Measurements from ENCODE around the gene ZNF473. TPM values are rescaled to one million over a fixed set of nuclear protein-coding genes. Genes with fewer than 3 reads are reported as not detected.

The ZNF473 gene
- total and polyA plus RNA-seq, 2 donors (not counting 1 experiment from before 2014, with no cell fraction given), result 5.5 to 9.8 TPM

DNA sequence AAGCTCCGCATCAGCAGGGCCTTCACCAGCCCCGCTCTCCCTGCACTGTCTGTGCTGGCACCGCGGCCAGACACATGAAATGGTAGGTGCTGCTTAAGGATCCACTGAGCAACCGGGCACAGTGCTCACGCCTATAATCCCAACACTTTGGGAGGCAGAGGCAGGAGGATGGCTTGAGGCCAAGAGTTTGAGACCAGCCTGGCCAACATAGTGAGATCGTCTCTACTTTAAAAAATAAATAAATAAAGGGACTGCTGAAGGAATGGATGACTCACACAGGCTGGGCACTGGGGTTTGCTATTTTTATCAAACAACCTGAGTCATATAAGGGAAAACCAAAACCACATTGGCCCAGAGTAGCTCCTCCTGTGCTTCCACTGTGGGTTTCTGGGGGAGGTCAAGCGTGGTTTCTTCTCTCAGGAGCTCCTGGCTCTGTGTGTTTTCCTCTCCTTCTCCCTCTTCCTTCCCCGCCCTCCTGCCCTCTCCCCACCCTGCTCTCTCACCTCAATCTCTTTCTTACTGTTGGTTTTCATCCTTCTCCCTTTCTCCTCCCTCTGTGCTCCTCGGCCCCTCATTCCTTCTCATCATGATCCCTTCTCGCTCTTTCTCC, 21.9 kb upstream of the ZNF473 start:
- WGBS (ENCODE audit: insufficient coverage), result 75% methylated on average over 9 of the region's 11 CpGs
- Mint-ChIP-seq H3K27me3 (no peaks in the 10 kb centered on the region), H3K4me3 (no peak overlapping the region), H3K9me3 (ENCODE audit: insufficient read depth) (no peaks in the 10 kb centered on the region), H3K27ac (peak overlapping the region; percentile 53), H3K4me1 (peaks cover 2% of the 10 kb centered on the region)
- Histone ChIP-seq H3K79me2 (ENCODE audit: control insufficient read depth, insufficient read depth, low read length) (peaks cover 6% of the 10 kb centered on the region), H3K27ac (ENCODE audit: low read length in 2 of 2) (no peak overlapping the region), H3K27me3 (replicated peaks in 1 of 4; ENCODE audit: control extremely low read depth in 1 of 4, control insufficient read depth in 3 of 4, insufficient read depth in 4 of 4, low read length in 3 of 4) (no peaks in the 10 kb centered on the region), H3K4me2 (replicated peaks; ENCODE audit: low read depth, low read length, poor library complexity, severe bottlenecking) (no peak overlapping the region), H4K20me1 (ENCODE audit: control insufficient read depth, insufficient read depth, low read length, poor library complexity, severe bottlenecking) (peaks cover 24% of the 10 kb centered on the region), H3K9me3 (ENCODE audit: control extremely low read depth in 1 of 3, control insufficient read depth in 2 of 3, insufficient read depth in 1 of 3, low read length in 2 of 3) (no peaks in the 10 kb centered on the region), H3K4me3 (ENCODE audit: control extremely low read depth in 1 of 5, extremely low read depth in 1 of 5, insufficient read depth in 1 of 5, low read depth in 2 of 5, low read length in 4 of 5) (no peak overlapping the region), H3K4me1 (ENCODE audit: control insufficient read depth in 2 of 2, insufficient read depth in 2 of 2, low read length in 2 of 2) (no peaks in the 10 kb centered on the region), H3K36me3 (replicated peaks in 1 of 2; ENCODE audit: control extremely low read depth in 1 of 2, control insufficient read depth in 1 of 2, extremely low read depth in 1 of 2, insufficient read depth in 2 of 2, low read length in 1 of 2) (peaks cover 7 to 92% of the 10 kb centered on the region in 2 experiments), H3K9ac (ENCODE audit: low read length) (no peak overlapping the region), H2AFZ (ENCODE audit: insufficient read depth, low read depth, low read length, poor library complexity, severe bottlenecking) (no peak overlapping the region)
- DNase-seq (no peak), ATAC-seq (ENCODE audit: low read depth) (no peak)
- TF ChIP-seq, protein P1, sequence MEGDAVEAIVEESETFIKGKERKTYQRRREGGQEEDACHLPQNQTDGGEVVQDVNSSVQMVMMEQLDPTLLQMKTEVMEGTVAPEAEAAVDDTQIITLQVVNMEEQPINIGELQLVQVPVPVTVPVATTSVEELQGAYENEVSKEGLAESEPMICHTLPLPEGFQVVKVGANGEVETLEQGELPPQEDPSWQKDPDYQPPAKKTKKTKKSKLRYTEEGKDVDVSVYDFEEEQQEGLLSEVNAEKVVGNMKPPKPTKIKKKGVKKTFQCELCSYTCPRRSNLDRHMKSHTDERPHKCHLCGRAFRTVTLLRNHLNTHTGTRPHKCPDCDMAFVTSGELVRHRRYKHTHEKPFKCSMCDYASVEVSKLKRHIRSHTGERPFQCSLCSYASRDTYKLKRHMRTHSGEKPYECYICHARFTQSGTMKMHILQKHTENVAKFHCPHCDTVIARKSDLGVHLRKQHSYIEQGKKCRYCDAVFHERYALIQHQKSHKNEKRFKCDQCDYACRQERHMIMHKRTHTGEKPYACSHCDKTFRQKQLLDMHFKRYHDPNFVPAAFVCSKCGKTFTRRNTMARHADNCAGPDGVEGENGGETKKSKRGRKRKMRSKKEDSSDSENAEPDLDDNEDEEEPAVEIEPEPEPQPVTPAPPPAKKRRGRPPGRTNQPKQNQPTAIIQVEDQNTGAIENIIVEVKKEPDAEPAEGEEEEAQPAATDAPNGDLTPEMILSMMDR (IDR thresholded peaks at IDR 0.05), result no peak
- no peak for TF ChIP-seq EZH2 (IDR thresholded peaks at IDR 0.05; ENCODE audit: borderline replicate concordance, insufficient read depth, low read depth, low read length, poor library complexity, severe bottlenecking)
- POLR2A ChIA-PET, result no interaction called here
- CTCF ChIA-PET, result interaction anchor here (0.9 to 1.0 kb wide), 2 partner anchors 19 to 66 kb away, joined by 3 read pairs; no protein-coding TSS in a partner anchor
- intact Hi-C loops (cut with micrococcal nuclease), result no loop called here

DNA sequence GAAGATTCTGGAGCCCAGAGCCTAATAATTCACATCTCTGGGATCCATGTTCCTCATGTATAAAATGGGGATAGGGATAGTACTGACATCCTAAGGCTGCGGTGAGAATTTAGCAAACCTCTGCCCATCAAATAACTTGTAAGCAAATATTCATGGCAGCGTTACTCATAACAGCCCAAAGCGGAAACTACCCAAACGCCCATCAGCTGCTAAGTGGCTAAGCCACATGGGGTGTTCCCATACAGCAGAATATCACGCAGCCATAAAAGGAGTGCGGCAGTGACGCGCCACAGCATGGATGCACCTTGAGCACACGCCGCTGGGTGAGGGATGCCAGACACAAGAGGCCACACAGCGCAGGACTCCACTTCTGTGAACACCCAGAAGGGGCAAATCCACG, 20.4 kb upstream of the ZNF473 start:
- 84% methylated on average over 11 of the region's 12 CpGs for WGBS (ENCODE audit: insufficient coverage)
- H3K4me1 ChIP-seq (ENCODE audit: control insufficient read depth in 2 of 2, insufficient read depth in 2 of 2, low read length in 2 of 2), result no peaks in the 10 kb centered on the region
- CTCF ChIA-PET, result no interaction called here
- Mint-ChIP-seq H3K27ac (no peak overlapping the region), H3K4me3 (no peak overlapping the region), H3K27me3 (no peaks in the 10 kb centered on the region), H3K4me1 (peaks cover 2% of the 10 kb centered on the region), H3K9me3 (ENCODE audit: insufficient read depth) (no peaks in the 10 kb centered on the region)
- no peaks in the 10 kb centered on the region for H3K9me3 ChIP-seq (ENCODE audit: control extremely low read depth in 1 of 3, control insufficient read depth in 2 of 3, insufficient read depth in 1 of 3, low read length in 2 of 3)
- H2AFZ ChIP-seq (ENCODE audit: insufficient read depth, low read depth, low read length, poor library complexity, severe bottlenecking), result no peak overlapping the region
- POLR2A ChIA-PET, result no interaction called here
- intact Hi-C loops (cut with micrococcal nuclease), result no loop called here
- peaks cover 24% of the 10 kb centered on the region for H4K20me1 ChIP-seq (ENCODE audit: control insufficient read depth, insufficient read depth, low read length, poor library complexity, severe bottlenecking)
- no peaks in the 10 kb centered on the region for H3K27me3 ChIP-seq (replicated peaks in 1 of 4; ENCODE audit: control extremely low read depth in 1 of 4, control insufficient read depth in 3 of 4, insufficient read depth in 4 of 4, low read length in 3 of 4)
- ATAC-seq (ENCODE audit: low read depth), result no peak
- peaks cover 6% of the 10 kb centered on the region for H3K79me2 ChIP-seq (ENCODE audit: control insufficient read depth, insufficient read depth, low read length)
- no peak overlapping the region for H3K4me2 ChIP-seq (replicated peaks; ENCODE audit: low read depth, low read length, poor library complexity, severe bottlenecking)
- peaks cover 5 to 78% of the 10 kb centered on the region in 2 experiments for H3K36me3 ChIP-seq (replicated peaks in 1 of 2; ENCODE audit: control extremely low read depth in 1 of 2, control insufficient read depth in 1 of 2, extremely low read depth in 1 of 2, insufficient read depth in 2 of 2, low read length in 1 of 2)
- no peak overlapping the region for H3K9ac ChIP-seq (ENCODE audit: low read length)
- no peak for DNase-seq
- TF ChIP-seq, protein P1 (IDR thresholded peaks at IDR 0.05), result no peak
- TF ChIP-seq EZH2 (IDR thresholded peaks at IDR 0.05; ENCODE audit: borderline replicate concordance, insufficient read depth, low read depth, low read length, poor library complexity, severe bottlenecking), result no peak
- H3K27ac ChIP-seq (ENCODE audit: low read length in 2 of 2), result no peak overlapping the region
- H3K4me3 ChIP-seq (ENCODE audit: control extremely low read depth in 1 of 5, extremely low read depth in 1 of 5, insufficient read depth in 1 of 5, low read depth in 2 of 5, low read length in 4 of 5), result no peak overlapping the region

Data from B cell (primary cell).